ENCODE data around the gene CCR9.

The CCR9 gene

DNA sequence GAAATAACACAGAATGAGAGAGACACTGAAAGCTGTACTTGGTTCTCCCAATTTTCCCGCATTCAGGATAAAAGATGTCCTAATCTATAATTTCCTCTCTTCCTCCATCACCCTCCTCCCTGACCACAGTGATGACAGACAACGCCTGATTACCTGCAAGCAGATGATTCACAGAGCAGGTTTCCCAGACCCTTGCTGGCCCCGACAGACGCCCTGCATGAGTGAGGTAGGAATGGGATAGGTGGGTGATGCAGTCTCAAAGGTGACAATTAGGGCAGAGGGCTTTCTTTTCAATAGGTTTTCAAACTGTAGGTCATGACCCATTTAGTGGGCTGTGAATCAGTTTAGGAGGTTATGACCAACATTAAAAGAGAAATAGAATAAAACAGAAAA, 51.7 kb downstream of the CCR9 start:
- Histone ChIP-seq H3K4me1 (ENCODE audit: insufficient read depth, low read length) (no peaks in the 10 kb centered on the region), H3K9me3 (ENCODE audit: low read length) (peaks cover 5% of the 10 kb centered on the region), H3K36me3 (ENCODE audit: insufficient read depth, low read length) (peaks cover 26% of the 10 kb centered on the region), H2AFZ (ENCODE audit: low read depth, low read length) (no peak overlapping the region), H3K4me3 (ENCODE audit: low read length) (no peak overlapping the region), H3K27me3 (ENCODE audit: insufficient read depth, low read length) (no peaks in the 10 kb centered on the region)

DNA sequence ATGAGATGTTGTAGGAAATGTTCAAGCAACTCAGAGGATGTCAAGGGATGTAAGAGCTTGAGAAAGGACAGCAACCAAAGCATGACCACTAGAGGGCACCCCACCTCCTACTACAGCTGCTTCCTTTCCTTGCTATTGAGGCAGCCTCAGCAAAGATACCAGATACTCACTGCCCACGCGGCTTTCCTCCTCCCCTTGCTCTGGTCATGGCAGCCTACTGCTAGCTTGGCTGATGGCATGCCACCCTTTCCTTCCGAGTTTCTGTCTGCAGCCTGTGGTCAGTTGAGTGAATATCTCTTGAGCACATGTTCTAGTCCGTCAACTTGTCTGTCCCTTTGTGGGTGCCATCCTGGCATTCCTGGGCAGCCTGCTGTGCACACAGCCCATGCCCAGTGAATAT, 52.5 kb downstream of the CCR9 start:
- no peak overlapping the region for H2AFZ ChIP-seq (ENCODE audit: low read depth, low read length)
- H3K36me3 ChIP-seq (ENCODE audit: insufficient read depth, low read length): peaks cover 22% of the 10 kb centered on the region
- peaks cover 5% of the 10 kb centered on the region for H3K9me3 ChIP-seq (ENCODE audit: low read length)
- no peaks in the 10 kb centered on the region for H3K4me1 ChIP-seq (ENCODE audit: insufficient read depth, low read length)
- no peaks in the 10 kb centered on the region for H3K27me3 ChIP-seq (ENCODE audit: insufficient read depth, low read length)
- no peak overlapping the region for H3K4me3 ChIP-seq (ENCODE audit: low read length)

DNA sequence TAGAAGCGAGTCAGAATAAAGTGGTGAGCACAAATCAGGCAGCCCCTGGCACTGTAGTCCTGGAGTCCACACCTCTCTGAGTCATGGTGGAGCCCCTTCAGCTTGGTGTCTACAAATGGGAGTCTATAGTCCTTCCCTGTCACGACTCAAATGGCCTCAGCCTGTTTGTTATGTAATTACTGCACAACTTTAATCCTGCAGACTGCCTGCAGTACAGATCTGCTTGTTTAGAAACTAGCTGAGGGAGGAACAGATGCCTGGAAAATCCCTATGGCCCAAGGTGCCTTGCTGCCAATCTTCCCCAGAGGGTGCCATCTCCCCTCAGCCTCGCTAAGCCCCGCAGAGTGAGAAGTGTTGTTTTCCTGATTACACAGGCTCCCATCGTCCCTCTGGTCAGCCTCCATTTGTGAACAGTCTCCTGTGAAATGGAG, 53.0 kb downstream of the CCR9 start:
- no peaks in the 10 kb centered on the region for H3K4me1 ChIP-seq (ENCODE audit: insufficient read depth, low read length)
- H2AFZ ChIP-seq (ENCODE audit: low read depth, low read length): no peak overlapping the region
- H3K27me3 ChIP-seq (ENCODE audit: insufficient read depth, low read length): no peaks in the 10 kb centered on the region
- no peak overlapping the region for H3K4me3 ChIP-seq (ENCODE audit: low read length)
- H3K9me3 ChIP-seq (ENCODE audit: low read length): peaks cover 5% of the 10 kb centered on the region
- H3K36me3 ChIP-seq (ENCODE audit: insufficient read depth, low read length): peaks cover 21% of the 10 kb centered on the region

DNA sequence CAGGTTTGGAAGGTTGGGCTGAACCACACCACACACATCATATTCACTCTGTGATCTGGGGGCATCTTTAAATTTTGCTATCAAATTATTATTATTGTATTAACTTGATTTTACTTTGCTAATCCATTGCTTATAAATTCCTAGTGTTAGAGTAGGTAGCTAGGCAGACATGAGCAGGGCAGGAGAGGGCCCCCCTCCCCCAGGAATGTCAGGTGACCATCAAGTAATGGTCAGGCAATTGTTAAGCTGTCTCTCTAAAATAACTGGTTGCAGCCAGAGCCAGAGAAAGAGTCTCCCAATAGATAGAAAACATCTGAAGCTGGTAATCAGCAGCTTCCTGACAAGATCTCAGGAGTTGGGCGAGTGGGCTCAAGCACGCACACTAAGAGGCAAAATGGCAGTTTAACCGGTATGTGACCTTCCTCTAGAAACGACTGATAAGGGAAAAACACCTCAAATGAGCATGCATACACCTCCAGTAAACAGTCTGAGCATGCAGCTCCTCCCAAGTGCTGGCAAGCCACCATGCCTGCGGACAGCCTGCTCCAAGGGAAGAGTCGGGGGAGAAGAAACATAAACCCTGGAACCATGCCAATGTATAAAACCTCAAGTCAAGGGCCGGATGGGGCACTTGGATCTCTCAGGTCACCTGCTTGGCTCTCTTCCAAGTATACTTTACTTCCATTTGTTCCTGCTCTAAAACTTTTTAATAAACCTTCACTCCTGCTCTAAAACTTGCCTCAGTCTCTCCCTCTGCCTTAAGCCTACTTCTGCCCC, 53.8 kb downstream of the CCR9 start:
- Histone ChIP-seq H3K4me3 (ENCODE audit: low read length) (no peak overlapping the region), H3K27me3 (ENCODE audit: insufficient read depth, low read length) (no peaks in the 10 kb centered on the region), H3K36me3 (ENCODE audit: insufficient read depth, low read length) (peaks cover 14% of the 10 kb centered on the region), H3K9me3 (ENCODE audit: low read length) (no peaks in the 10 kb centered on the region), H3K4me1 (ENCODE audit: insufficient read depth, low read length) (no peaks in the 10 kb centered on the region), H2AFZ (ENCODE audit: low read depth, low read length) (no peak overlapping the region)

DNA sequence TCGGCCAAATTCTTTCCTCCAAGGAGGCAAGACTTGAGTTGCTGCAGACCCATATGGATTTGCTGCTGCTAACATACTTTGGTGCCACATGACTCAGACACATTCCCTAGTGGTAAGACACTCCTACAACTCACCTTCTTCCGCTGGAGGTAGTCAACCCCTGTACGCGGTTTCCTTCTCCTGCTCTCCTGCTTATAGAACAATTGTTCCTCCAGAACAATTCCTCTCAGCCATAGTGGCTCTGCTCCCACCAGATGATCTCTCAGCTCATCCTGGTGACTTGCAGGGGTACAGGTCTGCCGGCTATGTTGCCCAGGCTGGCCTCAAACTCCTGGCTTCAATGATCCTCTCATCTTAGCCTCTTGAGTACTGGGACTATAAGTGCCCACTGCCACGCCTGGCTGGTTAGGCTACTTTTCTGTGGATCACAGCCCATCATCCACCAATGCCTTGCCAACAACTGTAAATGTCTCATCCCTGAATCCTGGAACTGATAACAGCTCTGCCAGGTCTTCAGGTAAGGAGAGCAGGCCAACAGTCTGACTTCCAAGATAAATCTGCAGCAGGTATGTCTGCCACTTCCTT, 54.5 kb downstream of the CCR9 start:
- no peaks in the 10 kb centered on the region for H3K4me1 ChIP-seq (ENCODE audit: insufficient read depth, low read length)
- no peak overlapping the region for H2AFZ ChIP-seq (ENCODE audit: low read depth, low read length)
- no peaks in the 10 kb centered on the region for H3K27me3 ChIP-seq (ENCODE audit: insufficient read depth, low read length)
- H3K4me3 ChIP-seq (ENCODE audit: low read length): no peak overlapping the region
- H3K9me3 ChIP-seq (ENCODE audit: low read length): no peaks in the 10 kb centered on the region
- H3K36me3 ChIP-seq (ENCODE audit: insufficient read depth, low read length): peaks cover 9% of the 10 kb centered on the region

DNA sequence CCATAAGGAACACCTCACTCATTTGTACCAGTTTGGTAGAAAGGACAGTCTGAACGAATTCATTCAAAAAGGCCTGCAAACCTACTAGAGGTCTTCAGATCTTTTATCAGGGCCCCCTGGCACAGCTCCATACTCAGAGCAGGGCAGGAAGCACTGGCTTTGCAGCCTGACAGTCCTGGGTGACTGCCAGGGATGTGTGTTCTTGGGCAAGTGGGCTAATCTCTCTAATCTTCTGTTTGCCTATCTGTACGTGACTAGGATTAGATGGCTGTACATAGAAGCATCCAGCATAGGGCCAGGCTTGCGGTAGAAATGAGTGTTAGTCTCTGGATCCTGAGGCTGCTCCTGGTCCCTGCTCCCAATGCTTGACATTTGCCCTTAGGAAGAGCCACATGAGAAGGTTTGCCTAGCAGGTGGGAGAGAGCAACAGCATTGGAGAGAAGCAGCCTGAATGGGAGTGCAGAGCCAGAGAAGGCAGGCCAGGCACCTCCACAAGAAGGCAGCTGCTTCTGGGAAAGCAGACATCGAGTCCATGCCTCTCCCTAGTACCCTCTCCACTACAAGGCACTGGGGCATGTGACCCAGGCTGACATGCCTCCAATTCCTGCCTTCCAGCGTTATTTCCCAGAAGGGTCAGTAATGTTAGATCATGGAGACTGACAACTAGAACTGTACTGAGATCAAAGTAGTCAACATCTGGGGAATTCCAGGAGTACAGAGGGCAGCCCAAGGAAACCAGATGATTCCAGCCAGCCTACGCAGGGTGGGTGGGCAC, 55.9 kb downstream of the CCR9 start:
- Histone ChIP-seq H2AFZ (ENCODE audit: low read depth, low read length) (no peak overlapping the region), H3K4me1 (ENCODE audit: insufficient read depth, low read length) (no peaks in the 10 kb centered on the region), H3K4me3 (ENCODE audit: low read length) (no peak overlapping the region), H3K36me3 (ENCODE audit: insufficient read depth, low read length) (peaks cover 11% of the 10 kb centered on the region), H3K9me3 (ENCODE audit: low read length) (no peaks in the 10 kb centered on the region), H3K27me3 (ENCODE audit: insufficient read depth, low read length) (no peaks in the 10 kb centered on the region)

DNA sequence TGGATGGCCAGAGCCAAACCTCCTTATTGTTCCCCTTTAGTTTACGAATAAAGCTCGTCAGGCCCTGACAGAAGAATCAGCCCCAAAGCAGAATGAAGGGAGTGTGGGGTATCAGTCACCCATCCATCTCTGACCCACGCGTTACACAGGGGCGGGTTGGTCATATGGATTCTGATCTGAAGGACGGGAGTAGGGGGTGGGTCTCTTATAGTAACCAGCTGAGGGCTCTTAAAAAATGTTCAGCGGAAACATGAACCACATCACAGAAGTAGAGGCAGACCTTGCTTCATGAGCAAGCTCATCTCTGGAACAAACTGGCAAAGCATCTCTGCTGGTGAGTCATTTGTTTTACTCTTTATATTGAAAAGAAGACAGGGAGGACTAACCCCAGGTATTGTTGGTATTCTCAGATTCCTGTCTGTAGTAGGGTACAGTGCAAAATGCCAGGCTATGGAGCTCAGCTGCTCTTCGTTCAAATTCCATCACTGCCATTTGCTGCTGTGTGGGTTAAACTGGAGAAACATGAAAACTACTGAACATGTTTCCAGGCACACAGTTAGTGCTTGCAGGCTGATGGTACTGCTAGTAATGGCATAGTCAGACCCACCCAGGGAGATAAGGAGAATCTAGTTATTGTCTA, 57.0 kb downstream of the CCR9 start, which contains the start of gene CXCR6:
TSS of gene CXCR6 (plus strand) at position 258 of the 640 bp plus-strand sequence. CDS start 3,018 bp downstream, outside the sequence.
- Histone ChIP-seq H3K9me3 (ENCODE audit: low read length) (no peaks in the 10 kb centered on the region), H3K36me3 (ENCODE audit: insufficient read depth, low read length) (peaks cover 21% of the 10 kb centered on the region), H3K27me3 (ENCODE audit: insufficient read depth, low read length) (no peaks in the 10 kb centered on the region), H2AFZ (ENCODE audit: low read depth, low read length) (no peak within 1 kb of the TSS), H3K4me3 (ENCODE audit: low read length) (no peak within 1 kb of the TSS), H3K4me1 (ENCODE audit: insufficient read depth, low read length) (no peaks in the 10 kb centered on the region)

DNA sequence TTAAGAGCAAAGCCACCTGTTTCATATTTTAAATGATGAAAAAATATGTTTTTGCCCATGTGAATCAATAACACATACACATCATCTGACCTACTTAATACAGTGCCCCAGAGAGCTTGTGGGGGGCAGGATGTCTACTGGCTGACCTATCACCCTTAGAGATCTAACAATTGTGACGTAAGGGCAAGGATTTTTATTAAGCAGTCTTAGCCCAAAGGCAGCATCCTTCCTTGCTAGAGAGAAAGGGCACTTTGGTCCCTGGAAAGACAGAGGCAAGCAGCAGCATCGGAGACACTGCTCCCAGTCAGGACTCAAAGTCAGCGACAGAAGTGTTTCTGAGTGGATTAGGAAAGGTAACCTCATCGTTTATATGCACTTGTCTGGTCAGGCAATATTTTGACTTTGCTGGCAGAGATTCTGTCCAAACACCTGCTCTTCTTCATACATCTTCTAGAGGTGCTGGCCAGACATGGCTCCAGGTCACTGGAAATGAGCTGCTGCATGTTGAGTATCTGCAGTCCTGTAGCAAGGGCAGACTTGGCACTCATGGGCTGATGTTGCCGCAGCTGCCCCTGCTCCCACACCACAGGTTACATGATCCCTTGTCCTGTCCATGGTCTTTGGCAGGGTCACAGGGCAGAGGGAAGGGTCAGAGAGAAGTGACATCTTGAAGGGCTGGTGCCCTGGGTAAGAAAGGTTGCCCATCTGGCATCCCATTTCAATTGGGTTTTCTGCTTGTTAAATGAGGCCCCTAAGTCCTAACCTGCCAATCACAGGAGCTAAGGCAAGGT, 58.7 kb downstream of the CCR9 start:
- H3K4me3 ChIP-seq (ENCODE audit: low read length): no peak overlapping the region
- no peaks in the 10 kb centered on the region for H3K4me1 ChIP-seq (ENCODE audit: insufficient read depth, low read length)
- peaks cover 37% of the 10 kb centered on the region for H3K36me3 ChIP-seq (ENCODE audit: insufficient read depth, low read length)
- no peaks in the 10 kb centered on the region for H3K9me3 ChIP-seq (ENCODE audit: low read length)
- H2AFZ ChIP-seq (ENCODE audit: low read depth, low read length): no peak overlapping the region
- no peaks in the 10 kb centered on the region for H3K27me3 ChIP-seq (ENCODE audit: insufficient read depth, low read length)

DNA sequence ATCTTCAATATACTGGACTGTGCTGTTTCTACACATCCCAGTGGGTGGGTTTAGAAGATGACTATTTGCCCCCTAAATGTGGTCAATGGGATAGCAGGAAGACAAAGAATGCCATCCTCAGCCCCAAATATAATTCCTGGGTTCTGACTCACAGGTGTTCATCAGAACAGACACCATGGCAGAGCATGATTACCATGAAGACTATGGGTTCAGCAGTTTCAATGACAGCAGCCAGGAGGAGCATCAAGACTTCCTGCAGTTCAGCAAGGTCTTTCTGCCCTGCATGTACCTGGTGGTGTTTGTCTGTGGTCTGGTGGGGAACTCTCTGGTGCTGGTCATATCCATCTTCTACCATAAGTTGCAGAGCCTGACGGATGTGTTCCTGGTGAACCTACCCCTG, 60.0 kb downstream of the CCR9 start:
- H3K9me3 ChIP-seq (ENCODE audit: low read length): no peaks in the 10 kb centered on the region
- H2AFZ ChIP-seq (ENCODE audit: low read depth, low read length): no peak overlapping the region
- H3K27me3 ChIP-seq (ENCODE audit: insufficient read depth, low read length): no peaks in the 10 kb centered on the region
- H3K4me1 ChIP-seq (ENCODE audit: insufficient read depth, low read length): no peaks in the 10 kb centered on the region
- no peak overlapping the region for H3K4me3 ChIP-seq (ENCODE audit: low read length)
- H3K36me3 ChIP-seq (ENCODE audit: insufficient read depth, low read length): peaks cover 49% of the 10 kb centered on the region

DNA sequence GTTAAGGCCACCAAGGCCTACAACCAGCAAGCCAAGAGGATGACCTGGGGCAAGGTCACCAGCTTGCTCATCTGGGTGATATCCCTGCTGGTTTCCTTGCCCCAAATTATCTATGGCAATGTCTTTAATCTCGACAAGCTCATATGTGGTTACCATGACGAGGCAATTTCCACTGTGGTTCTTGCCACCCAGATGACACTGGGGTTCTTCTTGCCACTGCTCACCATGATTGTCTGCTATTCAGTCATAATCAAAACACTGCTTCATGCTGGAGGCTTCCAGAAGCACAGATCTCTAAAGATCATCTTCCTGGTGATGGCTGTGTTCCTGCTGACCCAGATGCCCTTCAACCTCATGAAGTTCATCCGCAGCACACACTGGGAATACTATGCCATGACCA, 60.5 kb downstream of the CCR9 start:
- H3K4me1 ChIP-seq (ENCODE audit: insufficient read depth, low read length): no peaks in the 10 kb centered on the region
- peaks cover 53% of the 10 kb centered on the region for H3K36me3 ChIP-seq (ENCODE audit: insufficient read depth, low read length)
- no peaks in the 10 kb centered on the region for H3K27me3 ChIP-seq (ENCODE audit: insufficient read depth, low read length)
- H3K9me3 ChIP-seq (ENCODE audit: low read length): no peaks in the 10 kb centered on the region
- H2AFZ ChIP-seq (ENCODE audit: low read depth, low read length): no peak overlapping the region
- no peak overlapping the region for H3K4me3 ChIP-seq (ENCODE audit: low read length)

DNA sequence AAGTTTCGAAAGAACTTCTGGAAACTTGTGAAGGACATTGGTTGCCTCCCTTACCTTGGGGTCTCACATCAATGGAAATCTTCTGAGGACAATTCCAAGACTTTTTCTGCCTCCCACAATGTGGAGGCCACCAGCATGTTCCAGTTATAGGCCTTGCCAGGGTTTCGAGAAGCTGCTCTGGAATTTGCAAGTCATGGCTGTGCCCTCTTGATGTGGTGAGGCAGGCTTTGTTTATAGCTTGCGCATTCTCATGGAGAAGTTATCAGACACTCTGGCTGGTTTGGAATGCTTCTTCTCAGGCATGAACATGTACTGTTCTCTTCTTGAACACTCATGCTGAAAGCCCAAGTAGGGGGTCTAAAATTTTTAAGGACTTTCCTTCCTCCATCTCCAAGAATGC, 61.0 kb downstream of the CCR9 start:
- Histone ChIP-seq H2AFZ (ENCODE audit: low read depth, low read length) (no peak overlapping the region), H3K4me1 (ENCODE audit: insufficient read depth, low read length) (no peaks in the 10 kb centered on the region), H3K4me3 (ENCODE audit: low read length) (no peak overlapping the region), H3K9me3 (ENCODE audit: low read length) (no peaks in the 10 kb centered on the region), H3K27me3 (ENCODE audit: insufficient read depth, low read length) (no peaks in the 10 kb centered on the region), H3K36me3 (ENCODE audit: insufficient read depth, low read length) (peaks cover 58% of the 10 kb centered on the region)

DNA sequence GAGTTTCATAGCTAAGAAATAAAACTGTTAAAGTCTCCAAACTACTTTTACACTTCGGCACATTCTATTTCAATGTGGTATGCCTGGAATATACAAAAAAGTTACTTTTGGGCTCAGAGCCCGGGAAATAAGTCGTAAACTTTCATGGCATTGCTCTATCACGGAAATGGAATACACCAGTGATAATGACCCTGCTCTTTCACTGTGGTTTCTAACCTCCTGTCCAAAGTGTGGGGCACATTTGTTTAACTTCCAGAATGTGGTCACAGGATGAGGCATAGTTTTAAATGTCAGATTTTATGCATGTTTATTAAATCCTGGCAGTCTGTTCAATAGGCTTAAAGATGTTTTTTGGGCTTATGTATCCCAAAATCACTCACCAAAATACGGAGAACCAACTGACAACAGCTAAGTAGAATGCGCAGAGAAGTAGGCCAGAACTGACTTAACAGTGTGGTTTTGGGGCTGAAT, 62.0 kb downstream of the CCR9 start:
- Histone ChIP-seq H3K4me1 (ENCODE audit: insufficient read depth, low read length) (no peaks in the 10 kb centered on the region), H3K9me3 (ENCODE audit: low read length) (no peaks in the 10 kb centered on the region), H3K4me3 (ENCODE audit: low read length) (no peak overlapping the region), H2AFZ (ENCODE audit: low read depth, low read length) (no peak overlapping the region), H3K27me3 (ENCODE audit: insufficient read depth, low read length) (no peaks in the 10 kb centered on the region), H3K36me3 (ENCODE audit: insufficient read depth, low read length) (peaks cover 67% of the 10 kb centered on the region)
